ENCODE measurements around the gene ZNF536.

ZNF536 gene

GRCh38 chr19:30498707-30499106, 126.5 kb downstream of the ZNF536 start:
- H3K4me3 ChIP-seq (ENCODE audit: low read depth, low read length), result no peak overlapping the region
- TF ChIP-seq, protein P1, sequence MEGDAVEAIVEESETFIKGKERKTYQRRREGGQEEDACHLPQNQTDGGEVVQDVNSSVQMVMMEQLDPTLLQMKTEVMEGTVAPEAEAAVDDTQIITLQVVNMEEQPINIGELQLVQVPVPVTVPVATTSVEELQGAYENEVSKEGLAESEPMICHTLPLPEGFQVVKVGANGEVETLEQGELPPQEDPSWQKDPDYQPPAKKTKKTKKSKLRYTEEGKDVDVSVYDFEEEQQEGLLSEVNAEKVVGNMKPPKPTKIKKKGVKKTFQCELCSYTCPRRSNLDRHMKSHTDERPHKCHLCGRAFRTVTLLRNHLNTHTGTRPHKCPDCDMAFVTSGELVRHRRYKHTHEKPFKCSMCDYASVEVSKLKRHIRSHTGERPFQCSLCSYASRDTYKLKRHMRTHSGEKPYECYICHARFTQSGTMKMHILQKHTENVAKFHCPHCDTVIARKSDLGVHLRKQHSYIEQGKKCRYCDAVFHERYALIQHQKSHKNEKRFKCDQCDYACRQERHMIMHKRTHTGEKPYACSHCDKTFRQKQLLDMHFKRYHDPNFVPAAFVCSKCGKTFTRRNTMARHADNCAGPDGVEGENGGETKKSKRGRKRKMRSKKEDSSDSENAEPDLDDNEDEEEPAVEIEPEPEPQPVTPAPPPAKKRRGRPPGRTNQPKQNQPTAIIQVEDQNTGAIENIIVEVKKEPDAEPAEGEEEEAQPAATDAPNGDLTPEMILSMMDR (IDR thresholded peaks at IDR 0.05; ENCODE audit: insufficient read depth, low read depth, low read length, missing control alignments), result no peak
- no peak for DNase-seq (ENCODE audit: low read depth)

DNA sequence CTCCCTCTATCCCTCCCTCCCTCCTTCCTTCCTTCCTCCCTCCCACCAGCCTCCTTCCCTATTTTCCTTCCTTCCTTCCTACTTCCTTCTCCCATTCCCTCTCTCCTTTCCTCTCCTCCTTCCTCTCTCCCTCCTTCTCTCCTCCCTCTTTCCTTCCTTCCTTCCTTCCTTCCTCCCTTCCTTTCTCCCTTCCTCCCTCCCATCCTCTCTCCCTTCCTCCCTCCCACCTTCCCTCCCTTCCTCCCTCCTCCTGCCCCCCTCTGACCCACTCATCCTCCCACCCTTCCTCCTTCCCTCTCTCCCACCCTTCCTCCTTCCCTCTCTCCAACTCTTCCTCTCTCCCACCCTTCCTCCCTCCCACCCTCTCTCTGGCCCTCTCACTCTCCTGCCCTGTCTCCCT, 132.1 kb downstream of the ZNF536 start:
- TF ChIP-seq, protein P1 (IDR thresholded peaks at IDR 0.05; ENCODE audit: insufficient read depth, low read depth, low read length, missing control alignments), result no peak
- no peak for DNase-seq (ENCODE audit: low read depth)
- no peak overlapping the region for H3K4me3 ChIP-seq (ENCODE audit: low read depth, low read length)

DNA sequence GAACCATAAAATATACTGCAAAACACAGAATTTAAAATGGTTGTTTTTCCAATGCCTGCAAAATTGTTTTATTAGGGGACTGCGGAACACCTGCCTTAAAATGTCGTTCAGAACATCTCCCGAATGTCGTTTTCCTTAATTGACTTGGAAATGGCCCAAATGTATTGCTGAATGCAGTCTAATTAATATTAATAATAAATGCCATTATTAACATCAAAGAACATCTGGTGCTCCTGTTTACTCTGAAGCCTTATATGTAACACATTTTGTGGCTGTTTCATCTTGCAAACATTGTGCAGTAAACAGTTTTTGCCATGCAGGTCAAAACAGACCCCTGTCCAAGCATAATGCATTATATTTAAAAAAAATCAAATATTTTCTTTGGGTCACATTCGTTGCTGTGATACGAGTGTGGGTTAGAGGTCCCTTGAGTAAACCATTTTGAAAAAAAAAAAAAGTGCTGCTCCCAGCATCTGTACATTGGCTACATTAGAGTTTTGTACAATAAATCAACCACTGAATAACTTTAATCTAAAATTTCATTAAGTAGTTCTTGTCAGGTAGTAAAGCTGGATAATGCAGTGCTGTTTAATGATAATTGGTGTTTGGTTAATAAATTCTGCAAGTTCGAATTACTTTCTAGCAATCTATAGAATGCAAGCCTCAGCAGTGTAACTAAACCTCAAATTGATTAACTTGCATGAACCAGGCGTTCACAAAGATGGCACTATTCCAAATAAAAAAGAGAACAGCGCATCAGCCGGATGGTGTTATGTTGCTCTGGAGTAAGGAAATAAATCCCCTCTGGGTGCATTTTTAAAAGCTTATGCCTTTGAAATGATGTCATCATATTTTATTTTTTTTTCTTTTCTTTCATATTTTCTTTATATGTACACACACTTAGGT, 140.2 kb downstream of the ZNF536 start:
- H3K4me3 ChIP-seq (ENCODE audit: low read depth, low read length), result no peak overlapping the region
- TF ChIP-seq, protein P1 (IDR thresholded peaks at IDR 0.05; ENCODE audit: insufficient read depth, low read depth, low read length, missing control alignments), result no peak
- DNase-seq (ENCODE audit: low read depth), result no peak

DNA sequence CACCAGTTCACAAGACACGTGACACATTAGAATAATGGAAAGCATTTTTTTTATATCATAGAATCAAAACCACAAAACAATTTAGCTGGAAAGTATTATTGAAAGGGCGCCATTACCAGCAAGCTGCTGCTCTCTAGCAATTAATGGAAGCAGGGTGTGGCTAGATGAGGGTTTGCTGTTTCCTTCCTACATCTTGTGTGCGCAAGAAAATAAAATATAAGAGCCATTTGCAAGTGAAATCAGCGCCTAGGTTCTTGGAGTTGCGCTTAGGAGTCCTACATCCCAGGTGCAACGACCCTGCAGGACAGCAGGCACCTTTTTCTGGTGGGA, 140.9 kb downstream of the ZNF536 start:
- no peak overlapping the region for H3K4me3 ChIP-seq (ENCODE audit: low read depth, low read length)
- TF ChIP-seq, protein P1 (IDR thresholded peaks at IDR 0.05; ENCODE audit: insufficient read depth, low read depth, low read length, missing control alignments), result no peak
- DNase-seq (ENCODE audit: low read depth), result no peak

- TF ChIP-seq, protein P1 (IDR thresholded peaks at IDR 0.05; ENCODE audit: insufficient read depth, low read depth, low read length, missing control alignments), result no peak
- no peak for DNase-seq (ENCODE audit: low read depth)
- no peak overlapping the region for H3K4me3 ChIP-seq (ENCODE audit: low read depth, low read length)
These were observed 143.9 kb downstream of the ZNF536 start for GRCh38 chr19:30516111-30516510.

DNA sequence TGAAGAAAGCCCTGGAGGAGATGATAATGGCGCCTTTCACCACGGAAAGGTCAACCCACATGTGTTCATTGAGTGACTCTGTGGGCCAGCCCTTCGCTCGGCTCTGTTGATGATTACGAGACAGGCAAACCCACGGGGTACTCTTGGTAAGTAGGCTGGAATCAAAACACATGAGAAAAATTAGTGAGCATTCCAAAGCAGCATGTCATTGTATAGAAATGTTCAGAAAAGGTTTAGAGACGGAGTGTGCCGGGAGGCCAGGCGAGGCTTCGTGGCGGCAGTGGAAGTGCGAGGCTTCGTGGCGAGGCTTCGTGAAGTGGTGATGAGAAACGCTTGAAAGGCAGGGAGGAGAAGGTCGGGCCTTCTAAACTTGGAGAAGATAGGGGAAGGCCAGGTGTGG, 144.3 kb downstream of the ZNF536 start:
- TF ChIP-seq, protein P1 (IDR thresholded peaks at IDR 0.05; ENCODE audit: insufficient read depth, low read depth, low read length, missing control alignments), result no peak
- DNase-seq (ENCODE audit: low read depth), result no peak
- H3K4me3 ChIP-seq (ENCODE audit: low read depth, low read length), result no peak overlapping the region
